IPS-11a (cell line): ENCODE results near the gene ITIH6.
"Not testable (repeated sequence)": the region's sequence is repeated elsewhere in the genome, so short reads cannot be mapped to it uniquely, and the experiment has no call there.

Source experiments
- H3K4me3 ChIP-seq: one replicate; pipeline ENCODE4 v1.5.1; 2013; ENCODE audit warnings: low read depth, low read length, control low read depth

ITIH6 gene

DNA sequence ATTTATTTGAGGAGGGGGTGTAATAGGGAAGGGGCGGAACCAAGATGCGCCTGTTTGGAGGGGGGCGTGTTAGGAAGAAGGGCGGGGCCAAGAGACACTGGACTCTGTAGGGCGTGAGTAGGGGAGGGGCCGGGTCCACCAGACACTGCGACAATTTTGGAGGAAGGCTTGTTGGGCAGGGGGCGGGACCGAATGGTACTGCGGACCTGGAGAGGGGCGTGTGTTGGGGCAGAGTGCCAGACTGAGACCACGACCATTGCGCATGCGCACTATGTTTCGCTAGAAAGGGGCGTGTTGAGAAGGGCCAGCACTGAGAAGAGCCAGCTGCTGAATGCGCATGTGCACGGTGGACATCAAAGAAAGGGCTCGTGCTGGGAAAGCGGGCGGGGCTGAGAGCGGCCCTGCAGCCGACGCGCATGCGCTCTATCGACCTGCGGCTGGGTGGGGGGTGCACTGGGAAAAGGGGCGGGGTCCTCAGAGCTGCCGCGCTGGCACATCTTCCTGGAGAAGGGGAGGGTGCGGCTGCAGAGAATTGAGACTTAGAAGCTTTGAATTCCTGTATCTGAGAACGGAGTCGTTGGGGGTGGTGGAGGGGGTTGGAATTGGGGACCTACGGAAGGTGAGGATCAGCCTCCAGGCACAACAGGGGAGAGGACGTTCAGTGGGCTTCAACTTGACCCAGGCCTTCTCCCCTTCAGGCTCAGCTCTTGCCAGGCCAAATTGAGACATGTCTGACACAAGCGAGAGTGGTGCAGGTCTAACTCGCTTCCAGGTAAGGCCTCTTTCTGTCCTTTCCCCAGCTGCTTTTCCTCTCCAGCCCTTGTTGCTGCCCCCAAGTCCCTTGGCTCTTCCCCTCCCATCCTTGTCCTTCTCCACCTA, 10.8 kb upstream of the ITIH6 start:
- peak overlapping the region; percentile 57 for H3K4me3 ChIP-seq

DNA sequence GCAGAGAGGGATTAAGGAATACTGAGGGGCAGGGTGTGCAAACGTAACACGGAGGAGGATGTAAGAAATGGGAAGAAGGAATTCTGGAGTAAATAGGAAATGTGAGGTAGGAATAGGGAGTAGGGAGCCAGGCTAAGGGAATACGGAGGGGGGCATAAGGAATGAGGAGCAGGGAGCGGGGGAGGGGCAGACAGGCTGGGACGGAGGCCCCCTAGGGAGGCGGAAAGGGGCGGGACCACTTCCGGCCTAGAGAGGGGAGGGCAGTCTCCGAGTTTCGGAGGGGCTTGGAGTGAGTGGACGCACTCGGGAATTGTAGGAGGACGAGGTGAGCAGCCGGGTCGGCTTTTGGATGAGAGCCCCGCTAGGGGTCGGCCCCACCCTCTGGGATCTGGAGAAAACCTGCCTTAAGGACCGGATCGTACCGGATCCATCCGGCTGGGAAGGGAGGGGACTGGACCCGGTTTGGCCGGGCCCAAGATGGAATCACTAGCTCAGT, 10.1 kb upstream of the ITIH6 start:
- H3K4me3 ChIP-seq, result peak overlapping the region; percentile 57

DNA sequence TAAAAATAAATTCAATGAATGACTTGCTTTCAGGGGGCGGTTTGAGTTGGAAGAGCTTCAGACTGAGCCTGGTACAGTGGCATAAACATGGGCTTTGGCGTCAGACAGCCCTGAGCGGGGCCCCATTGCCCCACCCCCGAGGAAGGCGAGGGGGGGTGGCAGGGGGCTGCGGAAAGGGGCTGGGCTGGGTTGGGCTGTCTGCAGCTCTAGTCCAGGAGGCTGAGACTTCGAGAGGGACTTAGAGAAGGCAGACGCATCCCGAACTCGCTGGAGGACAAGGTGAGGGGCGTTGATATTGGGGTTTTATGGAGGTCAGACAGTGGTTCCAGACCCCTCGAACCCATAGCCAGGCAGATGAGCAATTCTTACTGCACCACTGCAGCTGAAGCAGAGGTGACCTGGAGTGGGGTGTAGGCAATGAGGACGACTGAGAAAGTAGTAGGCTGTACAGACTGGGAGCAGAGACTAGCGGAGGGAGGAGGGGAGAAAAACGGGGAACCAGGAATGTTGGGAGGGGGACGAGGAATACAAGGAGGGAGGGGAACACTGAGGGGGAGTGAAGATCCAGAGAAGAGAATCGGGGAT, 9.6 kb upstream of the ITIH6 start, which contains the start of gene MAGED2:
Gene MAGED2, plus strand, starts transcription at position 222 of the 585 bp plus-strand sequence. CDS start 1,587 bp downstream, outside the sequence.
- peak within 1 kb of the TSS; percentile 57 for H3K4me3 ChIP-seq

DNA sequence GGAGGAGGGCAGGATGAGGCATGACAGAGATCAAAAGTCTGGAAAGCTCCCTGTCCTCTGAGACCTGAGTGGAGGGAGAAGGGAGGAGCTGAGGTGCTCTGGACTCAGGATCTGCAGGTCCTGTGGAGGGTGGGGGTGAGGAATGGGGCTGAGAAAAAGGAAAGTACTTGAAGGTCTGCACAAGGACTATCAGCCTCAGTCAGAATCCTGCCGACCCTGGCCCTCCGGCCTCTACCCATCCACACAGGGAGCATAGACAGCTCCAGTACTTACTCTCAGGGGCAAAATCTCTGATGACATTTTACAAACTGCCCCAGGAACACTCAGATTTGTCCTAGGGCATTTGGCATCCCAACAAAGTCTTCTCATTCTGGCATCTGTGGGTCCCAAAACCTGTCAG, 991 bp upstream of the ITIH6 start:
- H3K4me3 ChIP-seq, result no peak overlapping the region

DNA sequence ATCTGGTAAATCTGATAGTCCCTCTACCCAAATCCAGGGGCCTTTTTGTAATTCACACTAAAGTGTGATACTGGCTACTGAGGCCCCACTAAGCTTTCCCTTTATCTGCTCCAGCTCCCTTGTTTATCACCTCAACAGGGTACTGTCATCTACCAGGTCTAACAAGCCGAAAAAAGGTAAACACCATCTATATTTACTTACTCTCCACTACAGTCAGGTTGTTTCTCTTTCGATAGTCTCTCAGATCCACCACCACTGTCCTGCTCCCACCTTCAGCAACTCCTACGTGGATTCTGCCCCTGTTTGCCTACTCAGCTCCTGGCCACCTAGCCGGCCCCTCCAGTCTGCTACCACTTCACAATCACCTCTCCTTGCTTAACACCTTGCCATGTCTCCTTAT, 3.3 kb downstream of the ITIH6 start:
- H3K4me3 ChIP-seq, result no peak overlapping the region

DNA sequence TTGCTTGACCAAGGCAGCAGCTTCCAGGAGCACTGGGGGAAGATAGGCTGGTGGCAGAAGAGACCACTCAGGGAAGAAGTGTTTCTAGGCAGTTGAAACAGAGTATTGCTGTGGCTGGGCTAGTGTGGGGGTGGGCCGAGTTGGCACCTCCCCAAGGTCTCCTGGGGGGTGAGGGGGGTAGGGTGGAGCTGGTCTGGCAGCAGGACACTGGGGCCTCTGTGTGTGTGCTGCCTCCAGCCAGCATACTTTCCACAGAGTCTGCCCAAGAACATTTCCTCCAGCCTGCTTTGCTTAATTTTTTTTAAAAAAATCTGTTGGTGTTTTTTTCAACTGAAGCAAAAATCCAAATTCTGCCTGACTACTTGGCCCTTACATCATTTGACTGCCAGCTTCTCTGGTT, 4.0 kb downstream of the ITIH6 start:
- no peak overlapping the region for H3K4me3 ChIP-seq

DNA sequence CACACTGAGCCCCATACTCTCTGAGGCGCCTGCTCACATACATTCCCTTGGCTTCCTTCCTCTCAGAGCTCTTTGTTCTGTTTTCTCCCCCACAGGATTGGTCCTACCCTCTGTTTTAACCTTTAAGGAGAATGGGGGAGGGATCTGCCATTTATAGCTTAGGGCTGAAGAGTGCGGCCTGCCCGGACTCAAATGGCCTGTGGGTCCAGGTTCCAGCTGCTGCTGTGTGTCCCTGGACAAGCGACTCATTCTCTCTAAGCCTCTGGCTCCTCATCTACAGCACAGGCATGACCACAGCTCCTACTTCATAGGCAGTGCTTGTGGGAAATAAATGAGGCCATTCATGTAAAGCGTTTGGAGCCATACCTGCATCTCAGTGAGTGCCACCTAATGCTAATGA, 8.7 kb downstream of the ITIH6 start:
- not testable (repeated sequence) for H3K4me3 ChIP-seq

DNA sequence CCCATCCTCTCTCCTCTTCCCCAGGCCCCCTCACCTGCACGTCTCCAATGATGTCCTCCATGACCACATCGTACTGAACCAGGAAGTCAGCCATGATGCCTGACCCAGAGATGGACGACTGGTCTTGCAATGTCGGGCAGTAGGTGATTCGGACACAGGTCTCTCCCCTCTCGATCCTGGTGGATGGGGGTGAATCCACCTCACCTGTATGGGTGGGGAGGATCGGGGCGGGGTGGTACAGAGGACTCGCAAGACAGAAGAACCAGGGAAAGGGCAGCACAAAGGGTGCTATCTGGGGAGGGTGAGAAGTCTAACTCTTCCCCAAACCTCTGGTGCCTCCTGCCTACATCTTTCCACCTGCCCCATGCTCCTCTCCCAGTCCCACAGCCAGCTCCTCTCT, 9.6 kb downstream of the ITIH6 start:
- H3K4me3 ChIP-seq, result no peak overlapping the region

DNA sequence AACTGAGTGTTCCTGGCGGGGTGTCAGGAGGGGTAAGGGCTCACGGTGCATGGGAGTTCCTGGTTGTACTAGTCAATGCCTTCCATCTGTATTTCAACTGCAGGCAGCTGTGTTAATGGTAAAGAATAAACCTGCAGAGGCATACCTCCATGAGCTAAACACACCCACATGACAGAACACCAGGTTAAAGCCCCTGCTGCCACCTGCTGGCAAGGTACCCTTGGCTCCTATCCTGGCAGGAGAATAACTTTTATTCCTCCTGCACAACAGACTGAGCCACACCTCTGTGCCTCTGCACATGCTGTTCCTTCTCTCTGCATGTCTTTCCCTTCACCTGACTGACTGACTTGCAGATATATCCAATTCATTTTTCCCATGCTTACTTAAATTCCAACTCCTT, 11.1 kb downstream of the ITIH6 start:
- no peak overlapping the region for H3K4me3 ChIP-seq

DNA sequence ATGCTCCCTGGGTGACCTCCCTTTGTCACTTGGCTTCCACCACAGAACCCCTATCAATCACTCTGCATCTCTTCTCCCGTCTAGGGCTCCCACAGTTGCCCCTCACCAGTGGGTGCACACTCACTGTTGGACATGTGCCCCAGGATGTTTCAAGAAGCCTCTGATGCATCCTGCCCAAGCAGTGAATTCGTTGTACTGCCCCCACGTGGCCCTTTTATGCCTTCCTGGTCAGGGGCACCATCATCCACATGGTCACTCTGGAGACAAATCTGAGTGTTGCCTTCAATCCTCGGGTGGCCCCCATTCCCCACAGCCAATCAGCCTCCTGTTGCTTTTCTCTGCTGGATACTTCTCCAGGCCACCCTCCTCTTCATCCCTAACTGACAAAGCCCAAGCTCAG, 12.2 kb downstream of the ITIH6 start:
- no peak overlapping the region for H3K4me3 ChIP-seq

DNA sequence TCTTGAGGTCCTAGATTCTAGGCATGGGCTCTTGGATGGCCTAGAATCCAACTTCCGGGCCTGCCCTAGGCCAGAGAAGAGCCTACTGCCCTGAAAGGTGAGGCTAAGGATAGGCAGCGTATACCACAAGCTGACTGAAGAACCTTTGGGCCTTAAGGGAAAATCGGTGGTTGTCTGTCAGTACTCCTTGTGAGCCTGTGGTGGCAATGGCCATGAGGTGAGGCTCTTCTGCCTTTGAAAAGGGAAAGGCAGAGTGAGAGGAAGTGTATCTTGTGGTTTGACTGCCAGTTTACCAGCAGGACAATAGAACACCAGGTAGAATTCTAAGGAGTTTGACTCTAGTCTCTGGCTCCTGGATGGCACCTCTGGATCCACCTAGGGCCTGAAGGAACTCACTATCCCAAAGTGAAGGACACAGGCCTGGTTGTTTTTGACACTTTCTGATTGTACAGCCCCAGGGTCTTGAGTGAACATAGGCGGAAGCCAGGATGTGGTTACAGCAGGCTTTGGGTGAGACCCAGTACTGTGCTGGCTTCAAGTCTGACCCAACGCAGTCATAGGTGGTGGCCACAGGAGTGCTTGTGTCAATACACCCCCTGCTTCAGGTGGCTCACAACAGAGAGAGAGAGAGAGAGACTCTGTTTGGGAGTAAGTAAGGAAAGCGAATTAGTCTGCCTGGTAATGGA, 20.9 kb downstream of the ITIH6 start:
- H3K4me3 ChIP-seq, result no peak overlapping the region

DNA sequence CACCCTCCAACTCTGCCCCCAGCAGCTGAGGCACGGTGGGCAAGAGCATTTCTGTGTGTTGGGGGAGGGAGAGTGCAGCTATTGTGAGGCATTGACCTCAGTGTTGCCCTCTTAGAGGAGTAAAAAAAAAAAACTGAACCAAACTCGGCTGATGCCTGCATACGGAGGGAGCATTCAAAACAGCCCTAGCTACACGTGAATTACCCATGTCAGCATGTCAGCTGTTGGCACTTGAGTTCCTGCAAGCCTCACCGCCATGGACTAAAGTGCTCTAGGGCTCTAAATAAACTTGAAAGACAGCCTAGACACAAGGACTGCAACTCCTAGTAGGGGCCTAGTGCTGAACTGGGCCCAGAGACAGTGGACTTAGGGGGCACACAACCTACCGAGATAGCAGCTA, 22.0 kb downstream of the ITIH6 start:
- H3K4me3 ChIP-seq, result no peak overlapping the region

DNA sequence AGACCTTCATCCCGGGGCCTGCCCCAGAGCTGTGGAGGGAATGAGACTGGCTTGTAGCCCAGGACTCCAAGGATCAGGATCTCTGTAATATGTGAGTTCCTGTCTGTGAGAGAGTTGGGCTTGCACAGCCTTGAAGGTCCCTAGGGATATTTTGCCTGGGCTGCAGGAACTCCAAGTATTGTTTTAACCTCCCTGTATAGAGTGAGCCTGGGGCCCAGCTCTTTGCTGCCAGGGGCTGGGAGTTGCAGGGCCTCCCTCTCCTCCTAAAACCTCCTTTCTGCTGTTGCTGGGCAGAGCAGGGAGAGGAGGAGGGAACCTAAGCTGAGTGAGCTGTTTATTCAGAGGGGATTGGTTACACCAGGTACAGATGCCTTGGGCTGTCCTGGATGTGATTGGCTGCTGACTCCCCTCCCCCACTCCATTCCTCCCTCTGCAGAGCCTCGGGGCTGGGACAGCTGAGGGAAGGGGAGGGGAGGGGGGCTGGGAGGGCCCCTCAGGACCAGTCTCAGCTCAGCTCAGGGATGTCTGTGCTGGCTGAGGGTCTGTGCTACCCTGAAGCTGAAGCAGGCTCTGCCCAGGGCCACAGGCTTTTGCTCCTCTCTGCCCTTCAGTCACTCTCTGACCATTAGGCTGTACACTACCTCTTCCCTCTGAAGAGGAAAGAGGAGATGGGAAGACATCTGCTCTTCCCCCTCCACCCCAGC, 23.5 kb downstream of the ITIH6 start:
- H3K4me3 ChIP-seq, result not testable (repeated sequence)

DNA sequence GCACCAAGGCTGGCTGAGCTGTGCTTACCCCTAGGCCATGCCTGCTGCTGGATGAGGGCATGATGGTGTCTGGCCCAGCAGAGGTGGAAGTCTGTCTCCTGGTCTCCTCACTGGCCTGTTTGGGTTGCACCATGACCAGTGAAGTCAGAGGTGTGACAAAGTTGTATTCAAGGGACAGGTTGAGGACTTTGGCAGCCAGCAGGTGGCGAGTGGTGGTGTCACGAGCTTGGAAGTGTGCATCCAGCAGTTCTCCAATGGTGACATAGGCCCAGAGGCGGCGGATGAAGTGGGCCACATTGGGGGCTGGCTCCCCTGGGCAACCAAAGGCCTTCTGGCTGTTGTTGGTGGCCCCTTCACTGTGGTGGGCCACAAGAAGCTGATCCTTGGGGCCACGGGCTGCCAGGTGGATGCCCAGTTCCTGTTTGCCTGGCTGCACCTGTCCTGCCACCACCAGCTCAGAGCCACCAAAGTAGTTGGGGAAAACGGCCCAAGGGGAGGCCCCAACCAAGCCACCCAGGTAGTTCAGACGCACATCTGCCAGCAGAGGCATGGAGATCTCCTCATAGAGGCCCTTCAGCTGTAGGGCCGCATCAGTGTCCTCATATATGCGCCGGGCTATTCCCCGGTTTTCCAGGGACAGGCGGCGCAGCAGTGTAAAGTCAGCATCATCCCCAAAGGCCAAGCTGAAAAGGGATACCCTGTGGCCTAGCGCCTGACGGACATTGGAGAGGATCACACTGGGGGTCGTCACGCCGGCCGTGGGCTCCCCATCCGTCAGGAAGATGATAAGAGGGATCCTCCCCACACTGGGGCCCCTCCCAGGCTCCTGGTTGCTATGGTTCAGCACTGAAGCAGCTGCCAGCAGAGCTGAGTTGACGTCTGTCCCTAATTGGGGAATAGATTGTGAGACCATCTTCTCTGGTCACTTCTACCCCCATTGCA, 39.7 kb downstream of the ITIH6 start:
- H3K4me3 ChIP-seq, result no peak overlapping the region

DNA sequence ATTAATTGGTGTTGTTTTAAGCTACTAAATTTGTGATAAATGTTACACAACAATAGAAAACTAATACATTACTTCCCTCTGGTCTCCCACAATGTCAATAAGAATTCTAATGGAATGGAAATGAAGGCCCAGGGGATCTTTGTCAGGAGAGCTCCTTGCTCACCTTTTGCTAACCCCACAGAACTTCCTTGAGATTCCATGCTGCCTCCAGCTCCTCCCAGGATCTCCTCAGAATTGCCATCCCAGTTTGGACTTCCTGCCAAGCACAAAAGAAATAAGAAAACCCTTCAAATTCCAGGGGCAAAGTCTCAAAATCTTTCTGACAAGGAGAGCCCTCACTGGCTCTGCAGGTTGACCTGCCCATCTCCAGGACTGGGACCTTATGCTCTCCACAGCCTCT, 43.2 kb downstream of the ITIH6 start:
- H3K4me3 ChIP-seq, result no peak overlapping the region

DNA sequence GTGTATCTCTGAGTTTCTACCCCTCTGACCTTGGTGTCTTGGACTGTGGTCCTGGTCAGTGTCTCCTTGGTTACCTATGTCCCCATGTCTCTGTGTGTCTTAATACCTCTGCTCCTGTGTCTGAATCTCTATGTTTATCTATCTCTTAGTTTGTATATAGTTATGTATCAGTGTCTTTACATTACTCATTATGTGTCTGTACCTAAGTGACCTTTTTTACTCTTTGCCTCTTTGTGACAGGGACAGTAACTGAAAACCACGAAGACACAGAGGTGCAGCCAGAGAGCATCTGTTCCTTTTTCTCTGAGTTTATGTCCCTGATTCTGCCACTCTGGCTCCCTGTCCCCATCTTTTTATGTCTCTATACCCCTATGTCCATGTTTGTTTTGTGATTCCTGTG, 49.4 kb downstream of the ITIH6 start:
- H3K4me3 ChIP-seq, result no peak overlapping the region

DNA sequence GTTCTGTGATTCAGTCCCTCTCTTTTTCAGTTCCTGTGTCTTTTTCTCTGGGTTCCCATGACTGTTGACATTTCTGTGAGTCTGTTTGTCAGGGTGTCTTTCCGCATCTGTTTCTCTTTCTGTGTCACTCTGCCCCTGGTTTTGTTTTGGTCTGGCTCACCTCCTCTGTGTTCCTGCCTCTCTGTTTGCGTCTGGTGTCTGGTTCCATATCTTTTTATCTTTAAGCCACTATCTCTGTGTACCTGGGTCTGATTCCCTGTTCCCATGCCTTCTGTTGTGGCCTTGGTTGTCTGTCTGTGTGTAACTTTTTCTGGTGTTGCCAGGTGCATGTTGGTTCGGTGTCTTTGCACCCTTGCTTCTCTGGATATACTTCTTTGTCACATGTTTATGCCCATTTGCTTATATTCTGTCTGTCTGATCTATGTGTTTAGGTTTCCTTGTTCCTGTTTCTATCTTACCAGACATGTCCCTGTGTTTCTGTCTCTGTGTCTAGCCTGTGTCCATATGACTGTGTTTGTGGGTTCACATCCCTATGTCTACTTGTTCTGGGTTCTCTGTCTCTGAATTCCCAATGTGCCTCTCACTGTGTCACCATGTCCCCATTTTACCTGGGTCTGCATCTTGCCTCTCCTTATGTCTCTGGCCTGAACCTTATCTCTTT, 50.2 kb downstream of the ITIH6 start:
- no peak overlapping the region for H3K4me3 ChIP-seq

DNA sequence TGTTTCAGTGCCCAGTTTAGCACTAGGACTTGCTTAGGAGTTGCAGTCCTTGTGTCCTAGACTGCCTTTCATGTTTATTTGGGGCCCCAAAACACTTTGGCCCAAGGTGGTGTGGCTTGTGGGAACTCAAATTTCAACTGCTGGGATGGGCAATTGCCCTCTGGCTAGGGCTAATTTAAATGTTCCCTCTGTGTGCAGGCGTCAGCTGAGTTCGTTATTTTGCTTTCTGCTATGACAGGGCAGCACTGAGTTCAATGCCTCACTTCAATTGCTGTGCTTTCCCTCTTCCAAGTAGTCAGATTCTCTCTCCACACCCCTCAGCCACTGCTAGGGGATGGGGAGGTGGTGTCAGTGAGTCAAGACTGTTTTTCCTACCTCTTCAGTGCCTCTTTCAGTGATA, 51.1 kb downstream of the ITIH6 start:
- no peak overlapping the region for H3K4me3 ChIP-seq

DNA sequence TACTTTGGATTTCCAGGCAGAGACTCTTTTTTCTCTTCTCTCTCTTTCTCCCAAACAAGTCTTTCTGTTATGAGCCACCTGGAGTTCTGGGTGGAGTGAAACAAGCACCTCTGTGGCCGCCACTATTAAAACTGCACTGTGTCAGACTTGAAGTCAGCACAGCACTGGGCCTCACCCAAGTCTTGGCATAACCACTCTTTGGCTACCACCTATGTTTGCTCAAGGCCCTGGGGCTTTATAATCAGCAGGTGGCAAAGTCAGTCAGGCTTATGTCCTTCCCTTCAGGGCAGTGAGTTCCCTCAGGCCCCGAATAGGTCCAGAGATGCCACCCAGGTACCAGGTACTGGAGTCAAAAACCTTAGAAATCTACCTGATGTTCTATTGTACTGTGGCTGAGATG, 52.4 kb downstream of the ITIH6 start:
- H3K4me3 ChIP-seq, result no peak overlapping the region

DNA sequence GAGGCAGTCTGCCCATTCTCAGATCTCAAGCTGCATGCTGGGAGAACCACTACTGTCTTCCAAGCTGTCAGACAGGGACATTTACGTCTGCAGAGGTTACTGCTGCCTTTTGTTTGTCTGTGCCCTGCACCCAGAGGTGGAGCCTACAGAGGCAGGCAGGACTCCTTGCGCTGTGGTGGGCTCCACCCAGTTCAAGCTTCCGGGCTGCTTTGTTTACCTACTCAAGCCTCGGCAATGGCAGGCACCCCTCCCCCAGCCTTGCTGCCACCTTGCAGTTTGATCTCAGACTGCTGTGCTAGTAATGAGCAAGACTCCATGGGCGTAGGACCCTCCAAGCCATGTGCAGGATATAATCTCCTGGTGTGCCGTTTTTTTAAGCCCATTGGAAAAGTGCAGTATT, 59.5 kb downstream of the ITIH6 start:
- H3K4me3 ChIP-seq, result not testable (repeated sequence)
